DMS114 treated with DMSO at 0.1 percent for 48 hours (cell line): Measurements from ENCODE around the gene COP1.

Experiments
- DNase-seq: peaks from one replicate; lab custom pipeline; 2025; ENCODE audit not compliant: unreplicated experiment; lab: John Stamatoyannopoulos, UW

The COP1 gene

GRCh38 chr1:175904808-175905207 lies 302.3 kb downstream of the COP1 start:
- DNase-seq = no peak

- DNase-seq = no peak
Measured at GRCh38 chr1:175902281-175902680, 304.8 kb downstream of the COP1 start.

- DNase-seq = no peak
Measured at GRCh38 chr1:175901076-175901836, 305.8 kb downstream of the COP1 start.

GRCh38 chr1:175900171-175900570 lies 306.9 kb downstream of the COP1 start:
- DNase-seq = no peak

- DNase-seq = no peak
Measured at GRCh38 chr1:175895966-175896365, 311.1 kb downstream of the COP1 start.
